Transverse colon (tissue), 4 donors: ENCODE measurements around the gene VPS41. TPM values are rescaled to one million over a fixed set of nuclear protein-coding genes. Genes with fewer than 3 reads are reported as not detected.

Source experiments
- DNase-seq: peaks from one replicate; pipeline ENCODE4 v3.0.0-alpha.2; 2019
- H3K27ac ChIP-seq, 4 donors: fragments of 200-600 bp; sonication (generic); 2 replicates each; pipeline ENCODE4 v1.5.1; 2016 to 2018; ENCODE audit warnings: inconsistent platforms in 4 of 4
- H3K27me3 ChIP-seq: fragments of 200-600 bp; sonication (generic); 2 replicates; pipeline ENCODE4 v1.5.1; 2017; ENCODE audit warnings: inconsistent platforms
- H3K36me3 ChIP-seq, 4 donors: fragments of 200-600 bp; sonication (generic); 2 replicates each; pipeline ENCODE4 v1.5.1; 2017 to 2019; ENCODE audit warnings: inconsistent platforms in 4 of 4
- H3K4me1 ChIP-seq, 4 donors: fragments of 200-600 bp; sonication (generic); 2 replicates each; pipeline ENCODE4 v1.5.1; 2017 to 2020; ENCODE audit warnings: inconsistent platforms in 4 of 4
- H3K4me3 ChIP-seq, 4 donors: fragments of 200-600 bp; sonication (generic); 1 replicate in 1 of 4; 2 replicates in 3 of 4; pipeline versions ENCODE4 v1.5.1 to v1.6.1; 2017 to 2019; ENCODE audit warnings: inconsistent platforms in 4 of 4
- H3K9me3 ChIP-seq, 2 donors: fragments of 200-600 bp; sonication (generic); 2 replicates each; pipeline ENCODE4 v1.5.1; 2017 to 2019; ENCODE audit warnings: inconsistent platforms in 2 of 2
- EP300 ChIP-seq: sonication (generic); formaldehyde crosslinking; IDR thresholded peaks from one replicate; pipeline ENCODE4 v1.6.1; 2017; ENCODE audit warnings: antibody characterized with exemption, low read depth
- POLR2A ChIP-seq: fragments of 450-650 bp; IDR thresholded peaks from one replicate; pipeline ENCODE4 v1.6.1; 2016; ENCODE audit warnings: antibody characterized with exemption, mild to moderate bottlenecking, moderate library complexity
- POLR2AphosphoS5 ChIP-seq, 3 donors: sonication (generic); formaldehyde crosslinking; IDR thresholded peaks; one replicate each; pipeline ENCODE4 v1.6.1; 2016; ENCODE audit warnings: antibody characterized with exemption in 3 of 3
- WGBS, 2 donors: methylation state at CpG; one replicate each; pipeline ENCODE4 v1.1.5; 2018; ENCODE audit warnings: low coverage in 1 of 2; 5-methylcytosine and 5-hydroxymethylcytosine counted together
- in situ Hi-C, 4 donors: fragments of 200-750 bp; cut with MboI; loops; one replicate each; pipeline versions ENCODE4 v1.15.0 to v1.15.1; 2017; ENCODE audit warnings: low sequenced_read_pairs in 3 of 4, low pct_ligation_motif_present in 1 of 4, low pct_unique_long_range_greater_than_20kb in 1 of 4
- intact Hi-C: fragments of 100-400 bp; cut with DNase I; formaldehyde crosslinking; loops from one replicate; pipeline ENCODE4 v1.15.1; 2023; ENCODE audit warnings: low total_unique reads
- total RNA-seq, 4 donors: library from RNA; depleted of rRNA; stranded (reverse); fragments of >200 nt; gene quantifications; one replicate each; pipeline ENCODE4 v1.1.0, GENCODE V29; 2016
- TF ChIP-seq, protein P1 (sequence below), 5 experiments: fragments of 200-600 bp in 3 of 5; fragments of 450-650 bp in 2 of 5; sonication (generic) in 3 of 5; IDR thresholded peaks; 1 replicate in 2 of 5; 2 replicates in 3 of 5; pipeline ENCODE4 v1.5.1; 2016 to 2017; ENCODE audit warnings: antibody characterized with exemption in 5 of 5, inconsistent platforms in 3 of 5, mild to moderate bottlenecking in 2 of 5, moderate library complexity in 1 of 5

Gene VPS41
- total RNA-seq, 4 donors from 2014 or later: 26.9 to 35.1 (median 29.2) TPM

DNA sequence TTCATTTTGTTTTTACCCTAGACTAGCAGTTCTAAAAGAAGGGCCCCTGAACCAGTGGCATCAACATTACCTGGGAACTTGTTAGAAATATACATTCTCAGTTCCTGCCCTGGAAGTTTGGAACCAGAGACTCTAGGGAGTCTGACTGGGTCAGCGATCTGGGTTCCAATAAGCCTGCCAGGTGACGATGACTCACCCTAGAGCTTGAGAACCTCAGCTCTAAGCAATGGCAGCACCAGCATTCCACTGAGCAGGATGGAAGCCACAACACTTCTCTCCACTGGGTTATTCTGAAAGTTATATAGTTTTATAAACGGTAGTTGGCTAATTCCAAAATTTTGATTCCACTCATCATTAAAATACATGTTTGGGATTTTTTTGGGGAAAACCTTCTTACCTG lies 180.8 kb downstream of the VPS41 start:
- TF ChIP-seq POLR2A: no peak
- no peak for TF ChIP-seq POLR2AphosphoS5 (IDR thresholded peaks at IDR 0.05)
- TF ChIP-seq, protein P1, sequence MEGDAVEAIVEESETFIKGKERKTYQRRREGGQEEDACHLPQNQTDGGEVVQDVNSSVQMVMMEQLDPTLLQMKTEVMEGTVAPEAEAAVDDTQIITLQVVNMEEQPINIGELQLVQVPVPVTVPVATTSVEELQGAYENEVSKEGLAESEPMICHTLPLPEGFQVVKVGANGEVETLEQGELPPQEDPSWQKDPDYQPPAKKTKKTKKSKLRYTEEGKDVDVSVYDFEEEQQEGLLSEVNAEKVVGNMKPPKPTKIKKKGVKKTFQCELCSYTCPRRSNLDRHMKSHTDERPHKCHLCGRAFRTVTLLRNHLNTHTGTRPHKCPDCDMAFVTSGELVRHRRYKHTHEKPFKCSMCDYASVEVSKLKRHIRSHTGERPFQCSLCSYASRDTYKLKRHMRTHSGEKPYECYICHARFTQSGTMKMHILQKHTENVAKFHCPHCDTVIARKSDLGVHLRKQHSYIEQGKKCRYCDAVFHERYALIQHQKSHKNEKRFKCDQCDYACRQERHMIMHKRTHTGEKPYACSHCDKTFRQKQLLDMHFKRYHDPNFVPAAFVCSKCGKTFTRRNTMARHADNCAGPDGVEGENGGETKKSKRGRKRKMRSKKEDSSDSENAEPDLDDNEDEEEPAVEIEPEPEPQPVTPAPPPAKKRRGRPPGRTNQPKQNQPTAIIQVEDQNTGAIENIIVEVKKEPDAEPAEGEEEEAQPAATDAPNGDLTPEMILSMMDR (IDR thresholded peaks at IDR 0.05): no peak
- no peak for TF ChIP-seq EP300
- H3K27ac ChIP-seq: no peak overlapping the region
- no peaks in the 10 kb centered on the region for H3K4me1 ChIP-seq
- no peak overlapping the region for H3K4me3 ChIP-seq
- in situ Hi-C loops (no loop called here), intact Hi-C loops (no loop called here)
- 91% methylated on average over 3 of the region's 3 CpGs; no CpG with 5 or more reads in 1 of the 2 donors for WGBS, 2 donors
- no peaks in the 10 kb centered on the region for H3K27me3 ChIP-seq
- H3K9me3 ChIP-seq: no peaks in the 10 kb centered on the region
- DNase-seq: no peak
- peaks cover 0 to 8% (median 2%) of the 10 kb centered on the region in 4 donors for H3K36me3 ChIP-seq

DNA sequence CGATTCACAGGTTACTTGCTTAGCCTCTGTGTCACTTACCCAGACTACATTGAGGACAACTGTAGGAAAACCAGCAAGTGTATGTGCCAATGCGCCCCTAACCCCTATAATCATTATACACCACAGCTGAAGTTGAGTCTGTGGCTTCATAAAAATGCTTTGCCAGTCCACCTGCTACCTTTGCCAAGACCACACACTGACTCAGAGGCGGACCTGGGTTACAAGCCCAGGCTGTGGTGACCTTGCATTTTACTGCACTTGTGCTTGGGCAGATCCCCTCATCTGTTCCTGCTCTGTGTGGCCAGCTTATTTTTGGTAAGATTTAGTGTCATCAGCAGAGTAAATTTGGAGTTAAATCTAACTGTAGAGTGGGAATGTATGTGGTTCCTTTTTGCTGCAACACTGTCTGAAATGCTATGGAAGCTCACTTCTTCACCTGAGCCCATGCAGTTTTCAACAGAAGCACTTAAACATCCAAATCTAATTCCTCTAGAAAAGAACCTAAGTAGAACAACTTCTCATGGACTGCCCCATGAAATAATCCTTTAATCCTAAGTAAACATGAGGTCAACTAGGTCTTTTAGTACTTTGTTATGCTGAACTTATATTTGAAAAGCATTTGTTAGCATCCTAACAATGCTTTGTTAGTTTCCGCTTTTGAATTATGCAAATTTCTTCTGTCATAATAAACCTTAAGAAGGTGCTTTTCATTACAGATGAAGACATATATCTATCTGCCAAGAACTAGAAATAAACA lies 181.6 kb downstream of the VPS41 start:
- no peak for TF ChIP-seq POLR2AphosphoS5 (IDR thresholded peaks at IDR 0.05)
- no peak for TF ChIP-seq EP300
- TF ChIP-seq, protein P1 (IDR thresholded peaks at IDR 0.05): no peak
- TF ChIP-seq POLR2A: no peak
- DNase-seq: no peak
- Histone ChIP-seq H3K4me3 (no peak overlapping the region), H3K27me3 (no peaks in the 10 kb centered on the region), H3K9me3 (no peaks in the 10 kb centered on the region), H3K27ac (no peak overlapping the region), H3K4me1 (no peaks in the 10 kb centered on the region), H3K36me3 (peaks cover 0 to 8% (median 2%) of the 10 kb centered on the region in 4 donors)
- in situ Hi-C loops: no loop called here
- 93 to 100% methylated on average over 1 to 4 of the region's 4 CpGs for WGBS, 2 donors
- intact Hi-C loops: no loop called here

DNA sequence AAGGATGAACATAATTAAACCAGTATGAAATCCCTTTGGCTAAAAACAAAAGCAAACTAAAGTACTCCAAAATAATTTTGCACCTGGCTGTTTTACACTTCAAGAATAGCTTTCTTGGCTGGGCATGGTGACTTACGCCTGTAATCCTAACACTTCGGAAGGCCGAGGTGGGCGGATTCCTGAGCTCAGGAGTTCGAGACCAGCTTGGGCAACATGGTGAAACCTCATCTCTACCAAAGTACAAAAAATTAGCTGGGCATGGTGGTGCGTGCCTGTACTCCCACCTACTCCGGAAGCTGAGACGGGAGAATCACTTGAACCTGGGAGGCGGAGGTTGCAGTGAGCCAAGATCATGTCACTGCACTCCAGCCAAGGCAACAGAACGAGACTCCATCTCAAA lies 185.7 kb downstream of the VPS41 start:
- peaks cover 0 to 16% (median 0%) of the 10 kb centered on the region in 4 donors for H3K36me3 ChIP-seq
- WGBS, 2 donors: 88 to 97% methylated on average over 7 to 10 of the region's 10 CpGs

DNA sequence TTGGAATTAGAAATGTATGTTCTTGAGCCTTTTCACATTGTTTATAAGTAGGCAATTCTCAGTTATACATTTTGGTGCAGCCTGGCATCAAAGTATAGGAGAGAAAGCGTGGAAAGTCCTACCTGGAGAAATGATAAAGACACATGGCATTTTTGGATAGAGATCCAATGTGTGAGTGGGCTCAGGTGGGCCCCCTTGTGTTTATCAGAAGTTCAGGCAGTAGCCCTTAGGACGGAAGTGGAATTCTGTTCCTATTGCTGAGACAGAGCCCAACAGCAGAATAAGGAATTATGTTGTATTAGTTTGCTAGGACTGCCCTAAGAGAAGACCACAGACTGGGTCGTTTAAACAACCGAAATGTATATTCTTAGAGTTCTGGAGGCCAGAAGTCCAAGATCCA lies 192.6 kb downstream of the VPS41 start:
- H3K4me1 ChIP-seq: no peaks in the 10 kb centered on the region
- in situ Hi-C loops: no loop called here
- TF ChIP-seq EP300 (no peak), POLR2AphosphoS5 (IDR thresholded peaks at IDR 0.05) (no peak), POLR2A (no peak)
- TF ChIP-seq, protein P1 (IDR thresholded peaks at IDR 0.05): no peak
- H3K9me3 ChIP-seq: no peaks in the 10 kb centered on the region
- H3K36me3 ChIP-seq: peaks cover 0 to under 1% (median 0%) of the 10 kb centered on the region in 4 donors
- intact Hi-C loops: no loop called here
- no peak for DNase-seq
- H3K4me3 ChIP-seq: no peak overlapping the region
- WGBS, 2 donors: 83 to 90% methylated on average over 3 to 4 of the region's 4 CpGs
- H3K27me3 ChIP-seq: no peaks in the 10 kb centered on the region
- no peak overlapping the region for H3K27ac ChIP-seq

More for the DNA sequence above, 185.7 kb downstream of the VPS41 start:
- H3K9me3 ChIP-seq: no peaks in the 10 kb centered on the region
- H3K27ac ChIP-seq: no peak overlapping the region
- no peaks in the 10 kb centered on the region for H3K27me3 ChIP-seq
- H3K4me3 ChIP-seq: no peak overlapping the region
- TF ChIP-seq POLR2AphosphoS5 (IDR thresholded peaks at IDR 0.05) (no peak), EP300 (no peak), POLR2A (no peak)
- TF ChIP-seq, protein P1 (IDR thresholded peaks at IDR 0.05): no peak
- no peaks in the 10 kb centered on the region for H3K4me1 ChIP-seq
- no peak for DNase-seq
- in situ Hi-C loops: no loop called here
- intact Hi-C loops: no loop called here
